GM23338 (cell line): ENCODE results near the gene LSP1.
"Not testable (repeated sequence)": the region's sequence is repeated elsewhere in the genome, so short reads cannot be mapped to it uniquely, and the experiment has no call there.

ENCODE experiments used
- CREB1 ChIP-seq: fragments of 250-450 bp; sonication (Bioruptor Pico); IDR thresholded peaks from 2 replicates; pipeline ENCODE4 v1.5.0; 2020; ENCODE audit warnings: low read depth, mild to moderate bottlenecking, moderate library complexity
- CTCF ChIP-seq, 2 experiments: fragments of 200-600 bp in 1 of 2; sonication (generic) in 1 of 2; conservative IDR thresholded peaks; 2 replicates each; pipeline versions ENCODE4 v1.5.1 to v1.6.1; 2016 to 2017; ENCODE audit warnings: antibody characterized with exemption in 2 of 2, low read depth in 2 of 2, mild to moderate bottlenecking in 2 of 2, moderate library complexity in 1 of 2
- ETS1 ChIP-seq: IDR thresholded peaks from 2 replicates; pipeline ENCODE4 v1.6.1; 2016; ENCODE audit warnings: antibody characterized with exemption
- EZH2 ChIP-seq: fragments of 200-600 bp; sonication (generic); IDR thresholded peaks from one replicate; pipeline ENCODE4 v1.8.0; 2017; ENCODE audit warnings: antibody characterized with exemption, mild to moderate bottlenecking, low read depth; ENCODE audit not compliant: unreplicated experiment
- EZH2phosphoT487 ChIP-seq: fragments of 200-600 bp; sonication (generic); IDR thresholded peaks from one replicate; pipeline ENCODE4 v1.8.1; 2018; ENCODE audit warnings: antibody characterized with exemption; ENCODE audit not compliant: unreplicated experiment
- JUNB ChIP-seq: IDR thresholded peaks from one replicate; pipeline ENCODE4 v1.6.1; 2016; ENCODE audit warnings: antibody characterized with exemption; ENCODE audit not compliant: unreplicated experiment
- NANOG ChIP-seq: IDR thresholded peaks from 2 replicates; pipeline ENCODE4 v1.6.1; 2016; ENCODE audit warnings: antibody characterized with exemption, borderline replicate concordance
- POLR2AphosphoS5 ChIP-seq: IDR thresholded peaks from 2 replicates; pipeline ENCODE4 v1.6.1; 2016; ENCODE audit warnings: antibody characterized with exemption, low read depth
- REST ChIP-seq: IDR thresholded peaks from one replicate; pipeline ENCODE4 v1.6.1; 2018; ENCODE audit warnings: antibody characterized with exemption; ENCODE audit not compliant: unreplicated experiment

GRCh38 chr11:1873813-1874150 lies 20.9 kb downstream of the LSP1 start:
- not testable (repeated sequence) for TF ChIP-seq NANOG; CTCF (conservative IDR thresholded peaks at IDR 0.05; ENCODE audit: low read depth in 2 of 2); REST; POLR2AphosphoS5; EZH2phosphoT487; JUNB; EZH2; ETS1; CREB1 (CRISPR knock-in tag)
